HepG2 (cell line): ENCODE measurements around the gene ZNF618.

ENCODE experiments used
- CTCF ChIP-seq: sonication (generic); formaldehyde crosslinking; IDR thresholded peaks from 2 replicates; pipeline ENCODE4 v1.5.0; 2020; ENCODE audit warnings: mild to moderate bottlenecking, missing genetic modification reagents, moderate library complexity
- FOXM1 ChIP-seq: sonication (generic); formaldehyde crosslinking; IDR thresholded peaks from 2 replicates; pipeline ENCODE4 v1.5.0; 2020; ENCODE audit warnings: missing genetic modification reagents
- GABPB1 ChIP-seq: IDR thresholded peaks from 2 replicates; pipeline ENCODE4 v1.6.1; 2016; ENCODE audit warnings: mild to moderate bottlenecking, missing genetic modification reagents, moderate library complexity, missing compliant biosample characterization
- GFI1 ChIP-seq: sonication (generic); formaldehyde crosslinking; IDR thresholded peaks from 2 replicates; pipeline ENCODE4 v1.5.0; 2020; ENCODE audit warnings: missing genetic modification reagents, mild to moderate bottlenecking, borderline replicate concordance
- IKZF1 ChIP-seq: fragments of 450-650 bp; IDR thresholded peaks from 2 replicates; pipeline ENCODE4 v1.7.1; 2016
- NFIC ChIP-seq: IDR thresholded peaks from 2 replicates; pipeline ENCODE4 v1.6.1; 2012; ENCODE audit warnings: mild to moderate bottlenecking, low read length, inconsistent platforms
- NFKBIZ ChIP-seq: IDR thresholded peaks from 2 replicates; pipeline ENCODE4 v1.6.1; 2018; ENCODE audit warnings: missing genetic modification reagents, missing compliant biosample characterization
- PHF21A ChIP-seq: sonication (generic); formaldehyde crosslinking; IDR thresholded peaks from 2 replicates; pipeline ENCODE4 v1.5.0; 2020; ENCODE audit warnings: mild to moderate bottlenecking, missing genetic modification reagents
- POLR2A ChIP-seq, 2 experiments: IDR thresholded peaks; 2 replicates each; pipeline ENCODE4 v1.6.1; 2011; ENCODE audit warnings: low read depth in 2 of 2, low read length in 2 of 2, mild to moderate bottlenecking in 1 of 2, moderate library complexity in 1 of 2; ENCODE audit not compliant: insufficient read depth in 1 of 2
- POLR2AphosphoS5 ChIP-seq: IDR thresholded peaks from 2 replicates; pipeline ENCODE4 v1.6.1; 2012; ENCODE audit warnings: low read depth, low read length
- PREB ChIP-seq: sonication (generic); formaldehyde crosslinking; IDR thresholded peaks from 2 replicates; pipeline ENCODE4 v1.4.0; 2020; ENCODE audit warnings: missing genetic modification reagents
- SRSF1 ChIP-seq: fragments of 200-400 bp; formaldehyde crosslinking; optimal IDR thresholded peaks from 2 replicates; pipeline ENCODE3; 2017; ENCODE audit warnings: mild to moderate bottlenecking, low read depth, low read length, moderate library complexity
- SUZ12 ChIP-seq: fragments of 150-350 bp; IDR thresholded peaks from 2 replicates; pipeline ENCODE4 v1.6.1; 2014; ENCODE audit warnings: low read depth, low read length
- TF ChIP-seq, protein P1 (sequence below): sonication (generic); formaldehyde crosslinking; IDR thresholded peaks from 2 replicates; pipeline ENCODE4 v1.4.0; 2020; ENCODE audit warnings: missing genetic modification reagents, borderline replicate concordance

DNA sequence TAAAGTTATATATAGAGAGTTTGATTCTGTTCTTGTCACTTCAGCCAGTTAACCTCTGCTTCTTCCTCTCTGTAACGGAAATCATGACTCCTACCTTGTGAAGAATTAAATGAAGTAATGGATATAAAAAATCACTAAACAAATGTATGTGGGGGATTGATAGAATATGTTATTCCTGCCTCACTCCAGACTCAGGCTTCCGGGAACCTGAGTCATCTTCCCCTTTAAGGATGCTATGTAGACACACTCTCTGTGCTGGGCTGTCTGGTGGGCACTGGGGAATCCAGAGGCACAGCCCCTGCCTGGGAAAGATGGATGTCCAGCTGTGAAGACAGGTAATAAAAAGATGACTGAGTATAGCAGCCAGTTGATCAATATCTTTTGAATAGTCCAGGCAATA is 77.4 kb downstream of the ZNF618 start:
- TF ChIP-seq NFKBIZ (no peak), PREB (no peak), POLR2AphosphoS5 (no peak), SUZ12 (no peak), SRSF1 (no peak), GFI1 (CRISPR knock-in tag) (no peak), FOXM1 (CRISPR knock-in tag) (no peak), GABPB1 (no peak), NFIC (no peak), IKZF1 (no peak), POLR2A (IDR thresholded peaks at IDR 0.05; ENCODE audit: insufficient read depth in 1 of 2, low read depth in 2 of 2, low read length in 2 of 2) (no peak), CTCF (CRISPR knock-in tag) (no peak), PHF21A (CRISPR knock-in tag) (no peak)
- TF ChIP-seq, protein P1, sequence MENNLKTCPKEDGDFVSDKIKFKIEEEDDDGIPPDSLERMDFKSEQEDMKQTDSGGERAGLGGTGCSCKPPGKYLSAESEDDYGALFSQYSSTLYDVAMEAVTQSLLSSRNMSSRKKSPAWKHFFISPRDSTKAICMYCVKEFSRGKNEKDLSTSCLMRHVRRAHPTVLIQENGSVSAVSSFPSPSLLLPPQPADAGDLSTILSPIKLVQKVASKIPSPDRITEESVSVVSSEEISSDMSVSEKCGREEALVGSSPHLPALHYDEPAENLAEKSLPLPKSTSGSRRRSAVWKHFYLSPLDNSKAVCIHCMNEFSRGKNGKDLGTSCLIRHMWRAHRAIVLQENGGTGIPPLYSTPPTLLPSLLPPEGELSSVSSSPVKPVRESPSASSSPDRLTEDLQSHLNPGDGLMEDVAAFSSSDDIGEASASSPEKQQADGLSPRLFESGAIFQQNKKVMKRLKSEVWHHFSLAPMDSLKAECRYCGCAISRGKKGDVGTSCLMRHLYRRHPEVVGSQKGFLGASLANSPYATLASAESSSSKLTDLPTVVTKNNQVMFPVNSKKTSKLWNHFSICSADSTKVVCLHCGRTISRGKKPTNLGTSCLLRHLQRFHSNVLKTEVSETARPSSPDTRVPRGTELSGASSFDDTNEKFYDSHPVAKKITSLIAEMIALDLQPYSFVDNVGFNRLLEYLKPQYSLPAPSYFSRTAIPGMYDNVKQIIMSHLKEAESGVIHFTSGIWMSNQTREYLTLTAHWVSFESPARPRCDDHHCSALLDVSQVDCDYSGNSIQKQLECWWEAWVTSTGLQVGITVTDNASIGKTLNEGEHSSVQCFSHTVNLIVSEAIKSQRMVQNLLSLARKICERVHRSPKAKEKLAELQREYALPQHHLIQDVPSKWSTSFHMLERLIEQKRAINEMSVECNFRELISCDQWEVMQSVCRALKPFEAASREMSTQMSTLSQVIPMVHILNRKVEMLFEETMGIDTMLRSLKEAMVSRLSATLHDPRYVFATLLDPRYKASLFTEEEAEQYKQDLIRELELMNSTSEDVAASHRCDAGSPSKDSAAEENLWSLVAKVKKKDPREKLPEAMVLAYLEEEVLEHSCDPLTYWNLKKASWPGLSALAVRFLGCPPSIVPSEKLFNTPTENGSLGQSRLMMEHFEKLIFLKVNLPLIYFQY (CRISPR knock-in tag): no peak
